Activated T-helper 2 cell treated with anti-CD3 and anti-CD28 coated beads, Interferon-gamma antibody, Interleukin-2, Interleukin-4, amounts not matched to agents 10 μg/mL and 5 μg/mL and 100 μg/mL, durations not matched to agents 14 hours and 24 hours and 36 hours (primary cell): ENCODE measurements around the gene ATP5F1E. TPM values are rescaled to one million over a fixed set of nuclear protein-coding genes. Genes with fewer than 3 reads are reported as not detected.

Source experiments
- DNase-seq: peaks from one replicate; pipeline ENCODE4 v3.0.0; 2021; ENCODE audit warnings: low spot score
- H3K27ac Mint-ChIP-seq: one replicate; pipeline ENCODE4 v1.8.0; 2021; ENCODE audit warnings: mixed read lengths
- H3K27me3 Mint-ChIP-seq: one replicate; pipeline ENCODE4 v1.8.0; 2021; ENCODE audit warnings: low read depth, mixed read lengths
- H3K36me3 Mint-ChIP-seq: one replicate; pipeline ENCODE4 v1.8.0; 2021; ENCODE audit warnings: low read depth, mixed read lengths
- H3K4me1 Mint-ChIP-seq: one replicate; pipeline ENCODE4 v1.8.0; 2021; ENCODE audit warnings: low read depth, mixed read lengths
- H3K4me3 Mint-ChIP-seq: one replicate; pipeline ENCODE4 v1.8.0; 2021; ENCODE audit warnings: low read depth, mild to moderate bottlenecking, moderate library complexity, mixed read lengths
- H3K9me3 Mint-ChIP-seq: one replicate; pipeline ENCODE4 v1.8.0; 2021; ENCODE audit warnings: mixed read lengths
- intact Hi-C: fragments of 100-400 bp; cut with micrococcal nuclease; formaldehyde crosslinking; loops from one replicate; pipeline ENCODE4 v1.15.1; 2023
- total RNA-seq: library from RNA; stranded (reverse); gene quantifications from 2 replicates; pipeline ENCODE4 v1.2.3, GENCODE V29; 2022

ATP5F1E gene
- total RNA-seq, 1 donor from 2014 or later: 66.9 TPM

- H3K4me1 Mint-ChIP-seq: no peaks in the 10 kb centered on the region
- no peak for DNase-seq
- H3K36me3 Mint-ChIP-seq: no peaks in the 10 kb centered on the region
- no peaks in the 10 kb centered on the region for H3K9me3 Mint-ChIP-seq
- intact Hi-C loops: no loop called here
- H3K4me3 Mint-ChIP-seq: no peak overlapping the region
- peaks cover 27% of the 10 kb centered on the region for H3K27me3 Mint-ChIP-seq
- H3K27ac Mint-ChIP-seq: no peak overlapping the region
Observed at GRCh38 chr20:59062081-59062480, 29.9 kb upstream of the ATP5F1E start.

- Mint-ChIP-seq H3K4me1 (peaks cover 1% of the 10 kb centered on the region), H3K36me3 (no peaks in the 10 kb centered on the region), H3K27ac (no peak overlapping the region), H3K27me3 (peaks cover 42% of the 10 kb centered on the region), H3K4me3 (no peak overlapping the region), H3K9me3 (no peaks in the 10 kb centered on the region)
- no peak for DNase-seq
- intact Hi-C loops: no loop called here
Observed at GRCh38 chr20:59055302-59055701, 23.2 kb upstream of the ATP5F1E start.

GRCh38 chr20:59051666-59052185, 19.6 kb upstream of the ATP5F1E start:
- no peaks in the 10 kb centered on the region for H3K9me3 Mint-ChIP-seq
- DNase-seq: no peak

GRCh38 chr20:59050437-59050836, 18.3 kb upstream of the ATP5F1E start:
- H3K27me3 Mint-ChIP-seq: peaks cover 32% of the 10 kb centered on the region
- peaks cover 16% of the 10 kb centered on the region for H3K4me1 Mint-ChIP-seq
- no peak for DNase-seq
- H3K9me3 Mint-ChIP-seq: no peaks in the 10 kb centered on the region
- no peak overlapping the region for H3K4me3 Mint-ChIP-seq
- no peak overlapping the region for H3K27ac Mint-ChIP-seq
- intact Hi-C loops: no loop called here
- no peaks in the 10 kb centered on the region for H3K36me3 Mint-ChIP-seq

More at GRCh38 chr20:59051666-59052185, 19.6 kb upstream of the ATP5F1E start:
- no peak overlapping the region for H3K27ac Mint-ChIP-seq
- H3K27me3 Mint-ChIP-seq: peaks cover 40% of the 10 kb centered on the region
- H3K4me3 Mint-ChIP-seq: no peak overlapping the region
- intact Hi-C loops: no loop called here
- H3K36me3 Mint-ChIP-seq: no peaks in the 10 kb centered on the region
- H3K4me1 Mint-ChIP-seq: peaks cover 15% of the 10 kb centered on the region

- intact Hi-C loops: loop anchor here (1.0 to 10.0 kb wide), 2 partner anchors 26 to 394 kb away; partner anchors contain the start of gene STX16
- H3K27ac Mint-ChIP-seq: peak overlapping the region; percentile 82
Observed at GRCh38 chr20:59048681-59049030, 16.5 kb upstream of the ATP5F1E start.

GRCh38 chr20:59047938-59048680, 16.0 kb upstream of the ATP5F1E start:
- H3K27me3 Mint-ChIP-seq: peaks cover 17% of the 10 kb centered on the region
- peak overlapping the region; percentile 82 for H3K27ac Mint-ChIP-seq
- no peaks in the 10 kb centered on the region for H3K36me3 Mint-ChIP-seq
- intact Hi-C loops: loop anchor here (1.0 to 10.0 kb wide), 2 partner anchors 26 to 393 kb away; partner anchors contain the start of gene STX16
- no peak overlapping the region for H3K4me3 Mint-ChIP-seq
- no peak for DNase-seq
- no peaks in the 10 kb centered on the region for H3K9me3 Mint-ChIP-seq
- H3K4me1 Mint-ChIP-seq: peaks cover 29% of the 10 kb centered on the region

More at GRCh38 chr20:59048681-59049030, 16.5 kb upstream of the ATP5F1E start:
- DNase-seq: no peak
- peaks cover 22% of the 10 kb centered on the region for H3K27me3 Mint-ChIP-seq
- H3K9me3 Mint-ChIP-seq: no peaks in the 10 kb centered on the region
- peaks cover 23% of the 10 kb centered on the region for H3K4me1 Mint-ChIP-seq
- no peaks in the 10 kb centered on the region for H3K36me3 Mint-ChIP-seq
- no peak overlapping the region for H3K4me3 Mint-ChIP-seq

GRCh38 chr20:59046862-59047261, 14.7 kb upstream of the ATP5F1E start:
- Mint-ChIP-seq H3K27me3 (peaks cover 13% of the 10 kb centered on the region), H3K27ac (no peak overlapping the region), H3K4me3 (no peak overlapping the region), H3K36me3 (no peaks in the 10 kb centered on the region), H3K9me3 (no peaks in the 10 kb centered on the region), H3K4me1 (peaks cover 30% of the 10 kb centered on the region)
- intact Hi-C loops: loop anchor here (10.0 kb wide), 1 partner anchor 392 kb away; the partner anchor contains the start of gene STX16
- DNase-seq: no peak

GRCh38 chr20:59044796-59045195, 12.7 kb upstream of the ATP5F1E start:
- no peak for DNase-seq
- H3K4me3 Mint-ChIP-seq: no peak overlapping the region
- H3K27me3 Mint-ChIP-seq: peaks cover 2% of the 10 kb centered on the region

GRCh38 chr20:59044295-59044694, 12.2 kb upstream of the ATP5F1E start:
- Mint-ChIP-seq H3K9me3 (no peaks in the 10 kb centered on the region), H3K27me3 (peaks cover under 1% of the 10 kb centered on the region), H3K4me1 (peaks cover 51% of the 10 kb centered on the region), H3K27ac (no peak overlapping the region), H3K36me3 (peaks cover 24% of the 10 kb centered on the region), H3K4me3 (no peak overlapping the region)
- DNase-seq: no peak
- intact Hi-C loops: loop anchor here (5.0 to 10.0 kb wide), 3 partner anchors 37 to 389 kb away; partner anchors contain the start of genes CTSZ, STX16 and ZNF831

More at GRCh38 chr20:59044796-59045195, 12.7 kb upstream of the ATP5F1E start:
- Mint-ChIP-seq H3K9me3 (no peaks in the 10 kb centered on the region), H3K4me1 (peaks cover 46% of the 10 kb centered on the region), H3K36me3 (peaks cover 19% of the 10 kb centered on the region), H3K27ac (no peak overlapping the region)
- intact Hi-C loops: loop anchor here (5.0 to 10.0 kb wide), 3 partner anchors 37 to 390 kb away; partner anchors contain the start of genes CTSZ, STX16 and ZNF831

- Mint-ChIP-seq H3K36me3 (peaks cover 29% of the 10 kb centered on the region), H3K27ac (peak overlapping the region; percentile 64), H3K4me1 (peaks cover 57% of the 10 kb centered on the region), H3K27me3 (no peaks in the 10 kb centered on the region), H3K9me3 (no peaks in the 10 kb centered on the region), H3K4me3 (peak overlapping the region; percentile 70)
- intact Hi-C loops: loop anchor here (5.0 to 10.0 kb wide), 3 partner anchors 36 to 389 kb away; partner anchors contain the start of genes CTSZ, STX16 and ZNF831
- no peak for DNase-seq
Observed at GRCh38 chr20:59043698-59044097, 11.6 kb upstream of the ATP5F1E start.

GRCh38 chr20:59042796-59043631, 10.9 kb upstream of the ATP5F1E start:
- intact Hi-C loops: loop anchor here (1.0 to 10.0 kb wide), 4 partner anchors 11 to 388 kb away; partner anchors contain the start of genes ATP5F1E, CTSZ, STX16 and ZNF831
- Mint-ChIP-seq H3K27ac (peak overlapping the region; percentile 95), H3K4me3 (peak overlapping the region; percentile 97), H3K4me1 (peaks cover 53% of the 10 kb centered on the region), H3K27me3 (no peaks in the 10 kb centered on the region), H3K36me3 (peaks cover 33% of the 10 kb centered on the region), H3K9me3 (no peaks in the 10 kb centered on the region)
- peak; percentile 93 for DNase-seq

GRCh38 chr20:59042151-59042795, 10.1 kb upstream of the ATP5F1E start, which contains the start of gene PRELID3B:
Gene PRELID3B, minus strand, starts transcription at chr20:59042786. Its CDS starts 56 bp downstream, at chr20:59042730.
- intact Hi-C loops: loop anchor here (1.0 to 10.0 kb wide), 4 partner anchors 10 to 387 kb away; partner anchors contain the start of genes ATP5F1E, CTSZ, STX16 and ZNF831
- Mint-ChIP-seq H3K4me1 (peaks cover 54% of the 10 kb centered on the region), H3K27ac (peak within 1 kb of the TSS; percentile 95), H3K36me3 (peaks cover 41% of the 10 kb centered on the region), H3K27me3 (no peaks in the 10 kb centered on the region), H3K4me3 (peak within 1 kb of the TSS; percentile 97), H3K9me3 (no peaks in the 10 kb centered on the region)
- DNase-seq: peak; percentile 33
